Lung (tissue), 12 donors: ENCODE measurements around the gene PTCD2. TPM values are rescaled to one million over a fixed set of nuclear protein-coding genes. Genes with fewer than 3 reads are reported as not detected.

Source experiments
- ATAC-seq: fragments of 200-7000 bp; cut with Tn5 transposase; one replicate; pipeline ENCODE4 v1.9.1; 2020; ENCODE audit warnings: moderate number of reproducible peaks; ENCODE audit not compliant: insufficient read depth, low FRiP score
- DNase-seq, 3 donors: peaks; one replicate each; pipeline ENCODE4 v3.0.0-alpha.2; 2013 to 2017
- H3K27ac ChIP-seq, 2 donors: one replicate each; pipeline ENCODE4 v1.5.1; 2013; ENCODE audit warnings: mild to moderate bottlenecking in 2 of 2, moderate library complexity in 2 of 2, control low read depth in 1 of 2, inconsistent platforms in 1 of 2, low read depth in 1 of 2, low read length in 1 of 2
- H3K27me3 ChIP-seq, 3 donors: one replicate each; pipeline ENCODE4 v1.5.1; 2013; ENCODE audit warnings: low read length in 2 of 3; ENCODE audit not compliant: control insufficient read depth in 3 of 3, insufficient read depth in 3 of 3
- H3K36me3 ChIP-seq, 4 donors: one replicate each; pipeline ENCODE4 v1.5.1; 2013; ENCODE audit warnings: low read length in 4 of 4, mild to moderate bottlenecking in 1 of 4, moderate library complexity in 1 of 4; ENCODE audit not compliant: control insufficient read depth in 4 of 4, insufficient read depth in 4 of 4
- H3K4me1 ChIP-seq, 5 donors: one replicate each; pipeline ENCODE4 v1.5.1; 2013; ENCODE audit warnings: low read length in 5 of 5, mild to moderate bottlenecking in 2 of 5, moderate library complexity in 1 of 5; ENCODE audit not compliant: control insufficient read depth in 5 of 5, insufficient read depth in 5 of 5
- H3K4me3 ChIP-seq: one replicate; pipeline ENCODE4 v1.5.1; 2013; ENCODE audit warnings: mild to moderate bottlenecking, control low read depth, moderate library complexity
- H3K9ac ChIP-seq, 2 donors: one replicate each; pipeline ENCODE4 v1.5.1; 2013; ENCODE audit warnings: low read length in 2 of 2, control low read depth in 1 of 2; ENCODE audit not compliant: insufficient read depth in 1 of 2
- H3K9me3 ChIP-seq, 4 donors: one replicate each; pipeline ENCODE4 v1.5.1; 2013; ENCODE audit warnings: low read length in 3 of 4, mild to moderate bottlenecking in 1 of 4, moderate library complexity in 1 of 4; ENCODE audit not compliant: control insufficient read depth in 4 of 4, insufficient read depth in 3 of 4
- CTCF ChIP-seq: IDR thresholded peaks from 2 replicates; pipeline ENCODE4 v1.5.1; 2012; ENCODE audit warnings: mild to moderate bottlenecking; ENCODE audit errors: control extremely low read depth, extremely low read depth
- WGBS, 2 donors: extraction: QIAGEN DNeasy Blood & Tissue Kit; methylation state at CpG; one replicate each; pipeline ENCODE4 v1.1.7; 2013; 5-methylcytosine and 5-hydroxymethylcytosine counted together
- polyA plus RNA-seq, 2 donors: library from polyadenylated mRNA; stranded (reverse); fragments of 200-250 nt; gene quantifications; one replicate each; pipeline ENCODE4 v1.2.1, GENCODE V29; 2013
- total RNA-seq, 2 donors: library from RNA; depleted of rRNA in 1 of 2; stranded (reverse); fragments of >200 nt in 1 of 2; gene quantifications; one replicate each; pipeline ENCODE4 v1.2.1, GENCODE V29; 2014 to 2021
- donor health status: control.
- donor health status: control.
- donor health status: Bipolar disorder and iron deficiency.
- donor health status: healthy.
- donor health status: DM: yes; HTN: yes; CAD: no.

PTCD2 gene
- total and polyA plus RNA-seq, 4 donors, result 1.9 to 12.0 (median 6.3) TPM

GRCh38 chr5:72300590-72301339 lies 19.4 kb upstream of the PTCD2 start:
- DNase-seq, result no peak
- Histone ChIP-seq H3K36me3 (peaks cover 1 to 7% (median 5%) of the 10 kb centered on the region in 4 donors), H3K4me3 (no peak overlapping the region), H3K9me3 (no peaks in the 10 kb centered on the region), H3K9ac (no peak overlapping the region), H3K4me1 (peaks cover 0 to 7% (median 0%) of the 10 kb centered on the region in 5 donors), H3K27ac (no peak overlapping the region), H3K27me3 (no peaks in the 10 kb centered on the region)
- WGBS, 2 donors, result 86 to 92% methylated on average over 1 of the region's 1 CpG
- no peak for ATAC-seq
- no peak for TF ChIP-seq CTCF

DNA sequence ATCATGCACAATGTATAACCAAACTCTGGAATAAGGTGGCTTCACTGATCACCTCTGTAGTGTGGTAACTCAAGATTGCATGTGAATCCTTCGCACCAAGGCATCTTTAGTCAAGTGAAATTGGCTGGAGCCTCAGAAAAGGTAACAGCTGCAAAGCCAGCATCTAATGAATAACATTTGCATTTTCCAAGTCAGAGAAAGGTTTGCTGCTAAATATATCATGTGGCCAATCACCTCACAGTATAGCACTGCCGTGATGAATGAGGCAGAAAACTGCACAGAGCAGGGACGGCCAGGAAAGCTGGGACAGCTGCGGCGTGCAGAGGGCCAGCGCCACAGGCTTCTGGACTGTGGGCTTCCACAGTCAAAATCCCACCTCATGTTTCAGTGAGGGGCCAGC lies 18.6 kb upstream of the PTCD2 start:
- WGBS, 2 donors, result 95 to 98% methylated on average over 6 of the region's 6 CpGs
- no peak for ATAC-seq

DNA sequence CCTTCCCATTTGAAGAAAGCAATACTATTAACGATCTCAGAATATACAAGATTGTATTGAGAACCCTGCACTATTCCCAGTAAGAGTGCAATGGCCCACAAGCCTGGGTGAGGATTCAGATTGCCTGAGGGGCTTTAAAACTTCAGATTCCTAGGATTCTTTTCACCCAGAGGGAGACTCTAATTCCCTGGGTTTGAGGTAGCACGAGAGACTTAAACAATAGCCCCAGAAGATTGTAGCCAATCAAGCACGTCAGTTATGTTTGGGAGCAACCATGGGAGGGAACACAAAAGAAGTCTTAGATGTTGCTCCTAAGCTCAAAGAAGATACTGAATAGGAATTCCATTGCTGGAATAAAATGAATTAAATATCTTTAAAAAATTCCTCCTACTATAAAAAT lies 18.0 kb upstream of the PTCD2 start:
- no peaks in the 10 kb centered on the region for H3K27me3 ChIP-seq
- 79 to 90% methylated on average over 3 of the region's 3 CpGs for WGBS, 2 donors
- peaks cover 2 to 6% (median 4%) of the 10 kb centered on the region in 4 donors for H3K36me3 ChIP-seq
- no peak for DNase-seq
- H3K27ac ChIP-seq, result no peak overlapping the region
- no peak for TF ChIP-seq CTCF
- no peak overlapping the region for H3K9ac ChIP-seq
- no peak for ATAC-seq
- H3K9me3 ChIP-seq, result no peaks in the 10 kb centered on the region
- peaks cover 0 to 5% (median 0%) of the 10 kb centered on the region in 5 donors for H3K4me1 ChIP-seq
- no peak overlapping the region for H3K4me3 ChIP-seq

More for the DNA sequence above, 18.6 kb upstream of the PTCD2 start:
- Histone ChIP-seq H3K36me3 (peaks cover 2 to 6% (median 4%) of the 10 kb centered on the region in 4 donors), H3K9me3 (no peaks in the 10 kb centered on the region), H3K27me3 (no peaks in the 10 kb centered on the region), H3K4me3 (no peak overlapping the region), H3K9ac (no peak overlapping the region), H3K4me1 (peaks cover 0 to 5% (median 0%) of the 10 kb centered on the region in 5 donors), H3K27ac (no peak overlapping the region)
- no peak for DNase-seq
- no peak for TF ChIP-seq CTCF
